Stimulated activated CD8-positive, alpha-beta memory T cell treated with anti-CD3 and anti-CD28 coated beads, Interleukin-15, amount 100 ng/mL, for 1 hour (primary cell): ENCODE data around the gene TPX2.

Experiments
- DNase-seq: peaks from one replicate; pipeline ENCODE4 v3.0.0-alpha.2; 2020; ENCODE audit warnings: low read depth

The TPX2 gene

GRCh38 chr20:31849306-31849930 is 110.3 kb downstream of the TPX2 start:
- no peak for DNase-seq
